Measurements from ENCODE around the gene ADCY5. TPM values are rescaled to one million over a fixed set of nuclear protein-coding genes. Genes with fewer than 3 reads are reported as not detected.

ADCY5 gene
- total RNA-seq, 1 experiment from 2014 or later = 0.24 TPM

GRCh38 chr3:123327480-123327879 is 121.4 kb downstream of the ADCY5 start:
- Histone ChIP-seq H3K27ac (no peak overlapping the region), H3K36me3 (ENCODE audit: low read depth) (no peaks in the 10 kb centered on the region), H3F3A (ENCODE audit: insufficient read depth, low read depth) (no peaks in the 10 kb centered on the region), H4K20me1 (ENCODE audit: insufficient read depth) (no peaks in the 10 kb centered on the region), H3K27me3 (ENCODE audit: insufficient read depth, low read depth) (no peaks in the 10 kb centered on the region), H3K4me3 (no peak overlapping the region), H3K9me3 (ENCODE audit: insufficient read depth, low read depth) (no peaks in the 10 kb centered on the region), H3K4me1 (replicated peaks; ENCODE audit: insufficient read depth) (no peaks in the 10 kb centered on the region), H3K79me2 (ENCODE audit: low read depth) (no peaks in the 10 kb centered on the region), H2AFZ (no peak overlapping the region), H3K4me2 (no peak overlapping the region), H3K9me2 (ENCODE audit: insufficient read depth) (no peaks in the 10 kb centered on the region)
- ChIA-PET POLR2A (ENCODE audit: unreplicated experiment) (no interaction called here), CTCF (interaction anchor here (0.5 kb wide), 1 partner anchor 508 kb away, joined by 3 read pairs; no protein-coding TSS in a partner anchor)
- no TSS peak for BruUV-seq (replicated peaks)
- TF ChIP-seq, protein P1, sequence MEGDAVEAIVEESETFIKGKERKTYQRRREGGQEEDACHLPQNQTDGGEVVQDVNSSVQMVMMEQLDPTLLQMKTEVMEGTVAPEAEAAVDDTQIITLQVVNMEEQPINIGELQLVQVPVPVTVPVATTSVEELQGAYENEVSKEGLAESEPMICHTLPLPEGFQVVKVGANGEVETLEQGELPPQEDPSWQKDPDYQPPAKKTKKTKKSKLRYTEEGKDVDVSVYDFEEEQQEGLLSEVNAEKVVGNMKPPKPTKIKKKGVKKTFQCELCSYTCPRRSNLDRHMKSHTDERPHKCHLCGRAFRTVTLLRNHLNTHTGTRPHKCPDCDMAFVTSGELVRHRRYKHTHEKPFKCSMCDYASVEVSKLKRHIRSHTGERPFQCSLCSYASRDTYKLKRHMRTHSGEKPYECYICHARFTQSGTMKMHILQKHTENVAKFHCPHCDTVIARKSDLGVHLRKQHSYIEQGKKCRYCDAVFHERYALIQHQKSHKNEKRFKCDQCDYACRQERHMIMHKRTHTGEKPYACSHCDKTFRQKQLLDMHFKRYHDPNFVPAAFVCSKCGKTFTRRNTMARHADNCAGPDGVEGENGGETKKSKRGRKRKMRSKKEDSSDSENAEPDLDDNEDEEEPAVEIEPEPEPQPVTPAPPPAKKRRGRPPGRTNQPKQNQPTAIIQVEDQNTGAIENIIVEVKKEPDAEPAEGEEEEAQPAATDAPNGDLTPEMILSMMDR (conservative IDR thresholded peaks at IDR 0.05) = no peak
- TF ChIP-seq EZH2 (IDR thresholded peaks at IDR 0.05; ENCODE audit: low read depth) = no peak
- DNase-seq = no peak
- intact Hi-C loops (cut with micrococcal nuclease; ENCODE audit: unreplicated experiment) = loop anchor here (5.0 to 10.0 kb wide), 3 partner anchors 230 to 1227 kb away; no protein-coding TSS in a partner anchor

GRCh38 chr3:123326531-123326930 is 122.4 kb downstream of the ADCY5 start:
- ChIA-PET CTCF (interaction anchor here (0.6 kb wide), 1 partner anchor 163 kb away, joined by 3 read pairs; no protein-coding TSS in a partner anchor), POLR2A (ENCODE audit: unreplicated experiment) (interaction anchor here (0.6 kb wide), 1 partner anchor 224 kb away, joined by 3 read pairs; no protein-coding TSS in a partner anchor)
- Histone ChIP-seq H3K79me2 (ENCODE audit: low read depth) (no peaks in the 10 kb centered on the region), H3K9me2 (ENCODE audit: insufficient read depth) (no peaks in the 10 kb centered on the region), H2AFZ (no peak overlapping the region), H3K4me1 (replicated peaks; ENCODE audit: insufficient read depth) (no peaks in the 10 kb centered on the region), H3K4me2 (no peak overlapping the region), H3K36me3 (ENCODE audit: low read depth) (no peaks in the 10 kb centered on the region), H3F3A (ENCODE audit: insufficient read depth, low read depth) (no peaks in the 10 kb centered on the region), H3K27ac (no peak overlapping the region), H4K20me1 (ENCODE audit: insufficient read depth) (no peaks in the 10 kb centered on the region), H3K4me3 (no peak overlapping the region), H3K27me3 (ENCODE audit: insufficient read depth, low read depth) (no peaks in the 10 kb centered on the region), H3K9me3 (ENCODE audit: insufficient read depth, low read depth) (no peaks in the 10 kb centered on the region)
- TF ChIP-seq EZH2 (IDR thresholded peaks at IDR 0.05; ENCODE audit: low read depth) = no peak
- TF ChIP-seq, protein P1 (conservative IDR thresholded peaks at IDR 0.05) = no peak
- intact Hi-C loops (cut with micrococcal nuclease; ENCODE audit: unreplicated experiment) = loop anchor here (5.0 to 10.0 kb wide), 3 partner anchors 231 to 1228 kb away; no protein-coding TSS in a partner anchor
- no TSS peak for BruUV-seq (replicated peaks)
- no peak for DNase-seq

GRCh38 chr3:123325766-123326256 is 123.1 kb downstream of the ADCY5 start:
- no peak for DNase-seq
- no peak for TF ChIP-seq EZH2 (IDR thresholded peaks at IDR 0.05; ENCODE audit: low read depth)
- TF ChIP-seq, protein P1 (conservative IDR thresholded peaks at IDR 0.05) = no peak
- Histone ChIP-seq H3K4me1 (replicated peaks; ENCODE audit: insufficient read depth) (no peaks in the 10 kb centered on the region), H3K27me3 (ENCODE audit: insufficient read depth, low read depth) (no peaks in the 10 kb centered on the region), H3K27ac (no peak overlapping the region), H4K20me1 (ENCODE audit: insufficient read depth) (no peaks in the 10 kb centered on the region), H3K4me2 (no peak overlapping the region), H3K79me2 (ENCODE audit: low read depth) (no peaks in the 10 kb centered on the region), H2AFZ (no peak overlapping the region), H3K9me2 (ENCODE audit: insufficient read depth) (no peaks in the 10 kb centered on the region), H3K4me3 (no peak overlapping the region), H3K36me3 (ENCODE audit: low read depth) (no peaks in the 10 kb centered on the region), H3K9me3 (ENCODE audit: insufficient read depth, low read depth) (no peaks in the 10 kb centered on the region), H3F3A (ENCODE audit: insufficient read depth, low read depth) (no peaks in the 10 kb centered on the region)
- CTCF ChIA-PET = no interaction called here
- POLR2A ChIA-PET (ENCODE audit: unreplicated experiment) = no interaction called here
- intact Hi-C loops (cut with micrococcal nuclease; ENCODE audit: unreplicated experiment) = loop anchor here (5.0 to 10.0 kb wide), 3 partner anchors 231 to 1229 kb away; no protein-coding TSS in a partner anchor
- no TSS peak for BruUV-seq (replicated peaks)
